GM12891 (cell line): Measurements from ENCODE around the gene B4GALT3.

Experiments
- DNase-seq: peaks from one replicate; pipeline ENCODE4 v3.0.0; 2011; ENCODE audit warnings: low spot score; ENCODE audit not compliant: insufficient read length
- FAIRE-seq: peaks from 2 replicates; lab custom pipeline; 2011; peaks lifted over from hg19 to GRCh38; lab: Jason Lieb, UNC
- PAX5 ChIP-seq: IDR thresholded peaks from 2 replicates; pipeline ENCODE4 v1.6.1; 2011; ENCODE audit warnings: low read length, moderate library complexity, mild to moderate bottlenecking; ENCODE audit not compliant: insufficient read depth, severe bottlenecking
- POLR2A ChIP-seq: IDR thresholded peaks from 2 replicates; pipeline ENCODE4 v1.6.1; 2011; ENCODE audit warnings: low read depth, low read length, control low read depth
- POLR2AphosphoS5 ChIP-seq: IDR thresholded peaks from 2 replicates; pipeline ENCODE4 v1.6.1; 2011; ENCODE audit warnings: low read depth, low read length, control low read depth
- POU2F2 ChIP-seq: IDR thresholded peaks from 2 replicates; pipeline ENCODE4 v1.6.1; 2011; ENCODE audit warnings: low read depth, mild to moderate bottlenecking, control low read depth, low read length, moderate library complexity
- SPI1 ChIP-seq: IDR thresholded peaks from 2 replicates; pipeline ENCODE4 v1.6.1; 2011; ENCODE audit warnings: low read depth, low read length, control low read depth
- TAF1 ChIP-seq: IDR thresholded peaks from 2 replicates; pipeline ENCODE4 v1.6.1; 2011; ENCODE audit warnings: low read depth, low read length, control low read depth

Gene B4GALT3

GRCh38 chr1:161206411-161207140, 29.3 kb upstream of the B4GALT3 start:
- TF ChIP-seq POU2F2: no peak
- TF ChIP-seq SPI1: no peak
- DNase-seq (no peak), FAIRE-seq (no peak)

- TF ChIP-seq POLR2A: peak; percentile 93
- peak; percentile 98 for TF ChIP-seq TAF1
- TF ChIP-seq POU2F2: peak; percentile 72
- TF ChIP-seq SPI1: no peak
- TF ChIP-seq POLR2AphosphoS5: peak; percentile 78
- TF ChIP-seq PAX5: no peak
- peak; percentile 95 for FAIRE-seq
- DNase-seq: peak; percentile 89
Measured at GRCh38 chr1:161201836-161202712, 24.8 kb upstream of the B4GALT3 start, which contains the start of gene NDUFS2. Gene NDUFS2 (plus strand): TSS chr1:161202367. CDS start chr1:161202386, 19 bp downstream.

- DNase-seq (no peak), FAIRE-seq (no peak)
- TF ChIP-seq PAX5: no peak
- TF ChIP-seq SPI1: no peak
- no peak for TF ChIP-seq POLR2A
- TF ChIP-seq POLR2AphosphoS5: no peak
- no peak for TF ChIP-seq TAF1
- TF ChIP-seq POU2F2: no peak
Measured at GRCh38 chr1:161200992-161201835, 23.9 kb upstream of the B4GALT3 start.

GRCh38 chr1:161200421-161200991, 23.2 kb upstream of the B4GALT3 start:
- FAIRE-seq (no peak), DNase-seq (no peak)
- TF ChIP-seq POU2F2 (no peak), POLR2A (no peak), PAX5 (no peak), SPI1 (no peak), TAF1 (no peak), POLR2AphosphoS5 (no peak)

GRCh38 chr1:161199506-161200139, 22.3 kb upstream of the B4GALT3 start:
- TF ChIP-seq TAF1 (no peak), POU2F2 (no peak), SPI1 (no peak), POLR2AphosphoS5 (no peak), PAX5 (no peak), POLR2A (no peak)
- DNase-seq: no peak
- no peak for FAIRE-seq

- no peak for FAIRE-seq
Measured at GRCh38 chr1:161198897-161199431, 21.7 kb upstream of the B4GALT3 start, which contains the start of gene ADAMTS4. Gene ADAMTS4 (minus strand): TSS chr1:161199054. CDS start chr1:161198627, 427 bp downstream.

GRCh38 chr1:161198194-161198896, 21.0 kb upstream of the B4GALT3 start:
- DNase-seq (no peak), FAIRE-seq (no peak)
- TF ChIP-seq POU2F2: no peak
- TF ChIP-seq PAX5: no peak
- no peak for TF ChIP-seq POLR2AphosphoS5
- no peak for TF ChIP-seq SPI1
- no peak for TF ChIP-seq POLR2A
- TF ChIP-seq TAF1: no peak

More at GRCh38 chr1:161198897-161199431, 21.7 kb upstream of the B4GALT3 start, which contains the start of gene ADAMTS4:
- no peak for DNase-seq
- no peak for TF ChIP-seq POLR2AphosphoS5
- no peak for TF ChIP-seq PAX5
- TF ChIP-seq TAF1: no peak
- no peak for TF ChIP-seq POU2F2
- no peak for TF ChIP-seq POLR2A
- TF ChIP-seq SPI1: no peak
